ENCODE measurements around the gene MAPK8.

Gene MAPK8

GRCh38 chr10:48449501-48450232 is 143.2 kb downstream of the MAPK8 start:
- DNase-seq (ENCODE audit: low read depth), result no peak

GRCh38 chr10:48450233-48450740 is 143.8 kb downstream of the MAPK8 start:
- DNase-seq (ENCODE audit: low read depth), result no peak

DNA sequence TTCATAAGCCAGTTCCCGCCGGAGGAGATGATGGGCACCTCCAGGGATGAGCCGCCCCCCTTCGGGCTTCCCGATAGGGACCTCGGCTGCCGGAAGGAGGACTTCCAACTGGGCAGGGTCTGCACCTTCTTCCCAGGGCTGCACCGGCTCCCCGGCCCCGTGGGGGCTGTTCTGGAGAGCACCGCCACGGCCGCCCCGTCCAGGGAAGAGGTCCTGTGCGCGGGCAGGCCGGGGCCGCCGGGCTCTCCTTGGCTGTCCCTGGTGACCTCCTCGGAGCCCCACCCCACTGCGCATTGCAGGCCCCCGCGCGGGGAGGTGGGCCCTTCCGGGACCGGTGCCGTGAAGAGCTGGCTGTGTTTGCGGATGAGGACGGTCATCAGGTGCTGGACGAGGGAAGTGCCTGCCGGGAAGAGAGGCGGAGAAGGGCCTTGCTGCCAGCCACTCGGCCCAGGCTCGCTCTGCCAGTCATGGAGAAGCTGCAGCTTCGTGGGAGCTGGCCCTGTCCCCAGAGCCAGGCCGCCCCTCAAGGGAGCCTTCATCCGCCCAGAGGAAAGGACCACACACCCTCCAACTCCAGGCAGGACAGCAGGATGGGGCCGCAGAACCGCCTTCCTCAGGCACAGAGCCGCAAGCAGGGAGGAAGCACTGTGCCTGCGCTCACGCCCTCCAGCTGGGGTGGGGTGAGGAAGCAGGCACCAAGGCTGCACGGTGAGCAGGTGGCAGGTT is 144.4 kb downstream of the MAPK8 start:
- no peak for DNase-seq (ENCODE audit: low read depth)

GRCh38 chr10:48451969-48452878 is 145.7 kb downstream of the MAPK8 start:
- no peak for DNase-seq (ENCODE audit: low read depth)

- DNase-seq (ENCODE audit: low read depth), result no peak
Measured at GRCh38 chr10:48452879-48453412, 146.5 kb downstream of the MAPK8 start.

DNA sequence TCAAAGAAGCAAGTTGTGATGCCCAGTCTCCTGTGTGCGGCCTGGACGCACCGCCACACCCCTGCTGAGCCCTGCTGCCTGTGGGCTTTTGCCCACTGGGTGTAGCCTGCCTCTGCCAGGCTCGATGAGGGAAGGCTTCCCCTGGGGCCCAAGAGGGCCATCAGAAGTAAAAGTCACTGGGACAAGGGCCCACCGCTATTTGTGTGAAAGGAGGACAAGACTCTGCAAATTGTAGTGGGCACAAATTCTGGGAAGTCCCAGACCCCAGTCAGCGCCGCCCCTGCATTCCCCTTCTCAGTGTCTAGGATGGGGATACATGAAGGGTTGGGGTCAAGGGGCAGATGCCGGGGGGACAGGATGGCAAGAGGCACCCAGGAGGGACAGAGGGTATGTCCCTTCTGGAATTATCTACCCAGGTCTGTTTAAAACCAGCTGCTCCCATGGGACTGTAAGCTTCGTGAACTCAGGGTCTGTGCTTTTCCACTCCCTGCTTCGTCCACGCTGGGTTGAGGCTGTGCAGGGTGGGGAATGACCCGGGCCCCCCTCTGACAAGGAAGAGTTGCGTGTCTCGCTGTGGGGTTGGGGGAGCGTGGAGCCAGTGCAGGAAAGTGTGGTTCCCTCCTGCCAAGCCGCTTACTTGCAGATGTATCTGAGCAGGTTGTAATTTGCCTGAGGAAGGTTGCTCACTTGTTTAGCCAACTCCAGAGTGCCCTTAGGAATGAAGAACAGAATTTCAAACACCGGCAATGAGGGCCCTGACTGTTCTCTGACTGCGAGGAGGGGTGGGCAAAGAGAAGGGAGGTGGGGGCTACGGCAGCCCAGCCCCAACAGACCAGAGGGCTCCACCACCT is 147.2 kb downstream of the MAPK8 start:
- no peak for DNase-seq (ENCODE audit: low read depth)

- no peak for DNase-seq (ENCODE audit: low read depth)
Measured at GRCh38 chr10:48454302-48455054, 148.0 kb downstream of the MAPK8 start.

- DNase-seq (ENCODE audit: low read depth), result no peak
Measured at GRCh38 chr10:48455055-48455391, 148.5 kb downstream of the MAPK8 start.

DNA sequence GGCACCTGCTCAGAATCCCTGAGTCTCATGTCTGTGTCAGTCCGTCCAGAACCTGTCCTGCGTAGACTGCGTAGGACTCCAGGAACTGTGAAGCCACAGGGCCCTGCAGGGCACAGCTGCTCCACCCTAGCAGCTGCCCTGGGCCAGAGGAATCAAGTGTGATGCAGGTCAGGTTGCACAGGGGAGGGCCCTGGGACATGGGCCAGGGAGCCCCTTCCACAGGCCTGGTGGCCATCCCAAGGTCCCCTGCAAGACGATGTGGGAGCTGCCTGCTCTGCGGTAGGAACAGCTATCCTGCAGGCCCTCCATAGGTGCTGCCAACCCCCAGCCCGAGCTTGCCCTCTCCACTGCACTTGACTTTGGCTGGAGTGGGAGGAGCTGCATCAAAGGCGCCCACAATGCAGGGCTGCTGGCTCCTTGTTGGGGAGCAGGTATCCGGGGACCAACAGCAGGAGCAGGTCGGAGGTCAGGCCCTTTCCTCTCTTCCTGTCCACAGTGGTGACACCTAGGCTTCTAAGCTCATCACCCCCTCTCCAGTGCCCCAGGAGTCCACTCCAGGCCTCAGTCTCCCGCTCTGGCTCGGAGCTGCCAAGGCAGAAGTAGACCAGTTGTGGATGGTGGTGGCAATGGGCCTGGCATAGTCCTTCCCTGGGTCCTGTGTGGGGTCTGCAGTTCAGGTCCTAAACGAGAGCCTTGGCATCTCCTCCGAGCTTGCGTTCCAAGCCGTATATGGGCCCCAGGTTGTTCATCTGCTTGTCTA is 149.1 kb downstream of the MAPK8 start:
- DNase-seq (ENCODE audit: low read depth), result no peak

- DNase-seq (ENCODE audit: low read depth), result no peak
Measured at GRCh38 chr10:48456361-48456804, 149.9 kb downstream of the MAPK8 start.

GRCh38 chr10:48456808-48457761 is 150.6 kb downstream of the MAPK8 start:
- DNase-seq (ENCODE audit: low read depth), result no peak

GRCh38 chr10:48457949-48458661 is 151.6 kb downstream of the MAPK8 start:
- no peak for DNase-seq (ENCODE audit: low read depth)

- no peak for DNase-seq (ENCODE audit: low read depth)
Measured at GRCh38 chr10:48458662-48459048, 152.2 kb downstream of the MAPK8 start.

- DNase-seq (ENCODE audit: low read depth), result no peak
Measured at GRCh38 chr10:48459270-48460150, 153.0 kb downstream of the MAPK8 start.

DNA sequence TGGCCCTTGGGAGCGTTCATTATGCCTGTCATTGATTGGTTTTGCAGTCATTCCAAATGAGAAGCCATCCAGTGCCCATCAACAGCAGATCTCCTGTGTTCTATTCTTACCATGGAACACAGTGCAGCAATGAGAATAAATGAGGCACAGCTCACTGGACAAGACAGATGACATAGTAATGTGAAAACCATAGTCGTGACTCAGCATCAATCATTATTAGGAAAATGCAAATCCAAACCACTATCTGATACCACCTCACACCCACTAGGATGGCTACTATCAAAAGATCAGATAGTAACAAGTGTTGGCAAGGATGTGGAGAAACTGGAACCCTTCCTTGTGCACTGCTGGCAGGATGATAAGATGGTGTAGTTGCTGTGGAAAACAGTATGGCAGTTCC is 153.7 kb downstream of the MAPK8 start:
- no peak for DNase-seq (ENCODE audit: low read depth)

DNA sequence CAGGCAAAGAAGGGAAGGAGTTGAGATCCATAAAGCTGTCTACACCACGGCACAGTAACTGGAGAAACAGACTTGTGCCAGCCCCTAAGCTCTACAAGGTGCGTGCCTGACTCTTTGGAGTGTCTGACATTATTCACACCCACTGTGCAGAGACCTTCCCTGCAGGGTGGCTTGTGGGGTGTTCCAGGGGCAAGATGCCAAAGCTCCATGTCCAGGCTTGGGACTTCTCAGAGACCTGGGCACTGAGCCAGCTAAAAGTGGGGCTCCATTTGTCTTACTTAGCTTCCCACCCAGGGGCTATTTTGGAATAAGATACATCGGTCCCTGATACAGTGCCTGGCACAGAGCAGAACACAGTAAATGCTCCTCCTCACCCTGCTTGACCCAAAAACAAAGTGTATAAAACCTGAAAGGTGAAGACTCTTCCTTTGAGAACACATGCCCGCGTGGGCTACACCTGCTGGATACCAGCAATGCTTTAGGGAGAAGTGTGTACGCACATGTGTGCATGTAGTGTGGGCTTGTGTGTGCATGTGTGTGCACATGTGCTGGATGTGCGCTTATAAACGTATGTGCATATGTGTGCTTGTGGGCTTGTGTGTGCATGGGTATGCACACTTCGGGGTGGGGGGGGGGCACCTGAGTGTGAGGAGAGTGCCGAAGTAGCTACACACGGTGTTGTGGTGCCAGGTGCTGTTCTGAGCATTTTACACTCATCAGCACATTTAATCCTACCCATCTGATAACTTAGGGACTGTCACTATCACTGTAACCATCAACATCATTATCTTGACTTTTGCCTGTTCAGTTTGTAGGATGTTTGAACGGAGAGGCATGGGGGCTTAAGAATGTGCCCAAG is 155.4 kb downstream of the MAPK8 start:
- no peak for DNase-seq (ENCODE audit: low read depth)
